Activated B cell treated with CpG ODN at 0.5 μM for 24 hours (primary cell): ENCODE results near the gene NRXN3. TPM values are rescaled to one million over a fixed set of nuclear protein-coding genes. Genes with fewer than 3 reads are reported as not detected.

Source experiments
- ATAC-seq: fragments of 200-7000 bp; cut with Tn5 transposase; one replicate; pipeline ENCODE4 v1.10.0; 2021; ENCODE audit warnings: low read depth, mild to moderate bottlenecking, moderate library complexity
- CTCF ChIA-PET: fragments of 350-600 bp; sonication (Branson Sonifier 250); formaldehyde crosslinking; loops from one replicate; lab custom pipeline; 2021; ENCODE audit warnings: antibody characterized with exemption; lab: Charles Lee
- POLR2A ChIA-PET: fragments of 350-600 bp; sonication (Branson Sonifier 250); formaldehyde crosslinking; loops from one replicate; lab custom pipeline; 2021; ENCODE audit warnings: antibody characterized with exemption; lab: Charles Lee
- DNase-seq: peaks from one replicate; pipeline ENCODE4 v3.0.0; 2022
- H3K27ac Mint-ChIP-seq: one replicate; pipeline ENCODE4 v1.8.0; 2020; ENCODE audit warnings: mixed read lengths
- H3K27me3 Mint-ChIP-seq: one replicate; pipeline ENCODE4 v1.8.0; 2021; ENCODE audit warnings: mixed read lengths
- H3K36me3 Mint-ChIP-seq: one replicate; pipeline ENCODE4 v1.8.0; 2021; ENCODE audit warnings: low read depth, mixed read lengths
- H3K4me1 Mint-ChIP-seq: one replicate; pipeline ENCODE4 v1.8.0; 2021; ENCODE audit warnings: mixed read lengths
- H3K4me3 Mint-ChIP-seq: one replicate; pipeline ENCODE4 v1.8.0; 2020; ENCODE audit warnings: mild to moderate bottlenecking, mixed read lengths
- H3K9me3 Mint-ChIP-seq: one replicate; pipeline ENCODE4 v1.8.0; 2020; ENCODE audit warnings: mixed read lengths
- intact Hi-C: fragments of 100-400 bp; cut with micrococcal nuclease; formaldehyde crosslinking; loops from one replicate; pipeline ENCODE4 v1.15.1; 2024
- total RNA-seq: library from RNA; stranded (reverse); gene quantifications from 2 replicates; pipeline ENCODE4 v1.2.3, GENCODE V29; 2022
- TF ChIP-seq, protein P1 (sequence below): fragments of 200-600 bp; IDR thresholded peaks from one replicate; pipeline ENCODE4 v1.8.0; 2022; ENCODE audit warnings: antibody characterized with exemption, mild to moderate bottlenecking

The NRXN3 gene
- total RNA-seq, 1 donor from 2014 or later: not detected

DNA sequence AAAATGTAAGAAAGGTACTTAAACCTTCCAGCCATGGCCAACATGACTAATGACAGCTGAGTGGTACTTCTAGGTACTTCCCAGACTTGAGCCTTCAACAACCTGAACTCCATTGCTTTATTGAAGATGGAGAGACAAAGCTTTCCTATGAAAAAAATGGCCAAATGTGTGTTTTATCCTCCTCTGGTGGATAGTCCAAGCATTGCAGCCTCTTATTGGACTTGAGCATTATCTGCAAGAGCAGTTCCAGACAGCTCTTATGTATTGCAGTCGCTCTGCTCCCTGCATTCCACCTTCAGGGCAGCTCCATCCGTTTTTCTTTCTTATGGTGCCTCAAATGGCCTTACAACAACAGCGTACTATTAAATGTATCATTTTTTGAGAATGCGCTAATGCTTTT is 588.2 kb downstream of the NRXN3 start:
- intact Hi-C loops: no loop called here
- TF ChIP-seq, protein P1, sequence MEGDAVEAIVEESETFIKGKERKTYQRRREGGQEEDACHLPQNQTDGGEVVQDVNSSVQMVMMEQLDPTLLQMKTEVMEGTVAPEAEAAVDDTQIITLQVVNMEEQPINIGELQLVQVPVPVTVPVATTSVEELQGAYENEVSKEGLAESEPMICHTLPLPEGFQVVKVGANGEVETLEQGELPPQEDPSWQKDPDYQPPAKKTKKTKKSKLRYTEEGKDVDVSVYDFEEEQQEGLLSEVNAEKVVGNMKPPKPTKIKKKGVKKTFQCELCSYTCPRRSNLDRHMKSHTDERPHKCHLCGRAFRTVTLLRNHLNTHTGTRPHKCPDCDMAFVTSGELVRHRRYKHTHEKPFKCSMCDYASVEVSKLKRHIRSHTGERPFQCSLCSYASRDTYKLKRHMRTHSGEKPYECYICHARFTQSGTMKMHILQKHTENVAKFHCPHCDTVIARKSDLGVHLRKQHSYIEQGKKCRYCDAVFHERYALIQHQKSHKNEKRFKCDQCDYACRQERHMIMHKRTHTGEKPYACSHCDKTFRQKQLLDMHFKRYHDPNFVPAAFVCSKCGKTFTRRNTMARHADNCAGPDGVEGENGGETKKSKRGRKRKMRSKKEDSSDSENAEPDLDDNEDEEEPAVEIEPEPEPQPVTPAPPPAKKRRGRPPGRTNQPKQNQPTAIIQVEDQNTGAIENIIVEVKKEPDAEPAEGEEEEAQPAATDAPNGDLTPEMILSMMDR: no peak
- H3K27me3 Mint-ChIP-seq: peaks cover 2% of the 10 kb centered on the region
- ChIA-PET CTCF (no interaction called here), POLR2A (no interaction called here)
- ATAC-seq: no peak
- no peaks in the 10 kb centered on the region for H3K9me3 Mint-ChIP-seq
- no peak overlapping the region for H3K27ac Mint-ChIP-seq
- no peaks in the 10 kb centered on the region for H3K36me3 Mint-ChIP-seq
- DNase-seq: no peak
- H3K4me1 Mint-ChIP-seq: no peaks in the 10 kb centered on the region
- no peak overlapping the region for H3K4me3 Mint-ChIP-seq

DNA sequence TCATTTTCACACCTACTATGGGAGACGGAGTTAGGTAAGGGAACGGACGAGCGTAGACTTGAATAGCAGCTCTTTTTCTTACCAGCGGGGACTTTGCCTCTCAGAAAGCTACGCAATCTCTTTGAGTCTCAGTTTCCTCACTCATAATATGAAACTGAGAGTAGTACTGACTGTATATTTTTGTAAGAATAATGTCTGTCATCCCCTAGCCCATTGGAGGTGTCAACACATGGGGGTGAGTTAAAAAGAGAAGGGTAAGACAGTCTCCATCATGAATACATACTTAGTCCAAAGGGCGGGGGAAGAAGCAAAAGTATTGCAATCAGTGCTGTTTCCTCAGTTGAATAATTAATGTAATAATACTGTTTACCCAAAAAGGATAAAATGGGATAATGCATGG is 592.2 kb downstream of the NRXN3 start:
- DNase-seq (no peak), ATAC-seq (no peak)
- Mint-ChIP-seq H3K4me1 (no peaks in the 10 kb centered on the region), H3K4me3 (no peak overlapping the region), H3K27me3 (peaks cover 2% of the 10 kb centered on the region), H3K9me3 (no peaks in the 10 kb centered on the region), H3K36me3 (no peaks in the 10 kb centered on the region), H3K27ac (no peak overlapping the region)
- TF ChIP-seq, protein P1: no peak
- intact Hi-C loops: no loop called here
- ChIA-PET POLR2A (no interaction called here), CTCF (no interaction called here)

DNA sequence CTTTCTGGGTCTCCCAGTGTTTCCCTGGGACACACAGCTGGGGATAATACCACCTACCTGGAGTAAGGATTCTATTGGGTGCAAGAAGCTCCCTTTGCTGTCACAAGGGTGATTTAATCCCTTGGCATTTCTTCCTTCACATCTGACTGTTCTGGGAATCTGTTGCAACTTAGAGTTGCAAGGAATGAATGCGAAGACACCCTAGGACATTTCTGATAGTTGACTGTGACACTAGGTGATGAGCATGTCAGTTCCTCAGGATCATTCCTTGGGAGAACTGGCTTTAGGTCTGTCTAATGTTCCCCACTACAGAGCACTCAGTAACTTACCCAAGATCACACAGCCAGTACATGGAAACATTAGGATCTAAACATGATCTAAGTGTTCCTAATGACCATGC is 593.6 kb downstream of the NRXN3 start:
- no peaks in the 10 kb centered on the region for H3K36me3 Mint-ChIP-seq
- ATAC-seq (no peak), DNase-seq (no peak)
- POLR2A ChIA-PET: no interaction called here
- TF ChIP-seq, protein P1: no peak
- peaks cover 2% of the 10 kb centered on the region for H3K27me3 Mint-ChIP-seq
- intact Hi-C loops: no loop called here
- H3K27ac Mint-ChIP-seq: no peak overlapping the region
- H3K4me1 Mint-ChIP-seq: no peaks in the 10 kb centered on the region
- H3K4me3 Mint-ChIP-seq: no peak overlapping the region
- no peaks in the 10 kb centered on the region for H3K9me3 Mint-ChIP-seq
- CTCF ChIA-PET: no interaction called here

DNA sequence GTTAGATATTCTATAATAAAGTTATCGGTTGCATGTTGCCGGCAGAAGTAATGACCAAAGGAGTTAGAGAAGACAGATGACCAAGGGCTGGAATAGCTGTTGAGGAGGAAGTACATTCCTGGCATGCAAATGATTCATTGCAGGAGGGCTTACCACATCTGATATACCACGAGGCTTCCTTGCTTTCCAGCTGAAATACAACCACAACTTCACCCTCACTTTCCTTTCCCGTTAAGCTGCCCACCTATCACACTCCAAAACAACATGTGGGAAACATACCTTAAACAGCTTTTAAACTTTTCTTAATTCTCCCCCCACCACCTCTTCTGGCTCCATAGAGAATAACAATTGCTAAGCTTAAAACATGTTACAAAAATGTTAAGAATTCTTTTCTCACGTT is 594.1 kb downstream of the NRXN3 start:
- no peak overlapping the region for H3K4me3 Mint-ChIP-seq
- no peaks in the 10 kb centered on the region for H3K4me1 Mint-ChIP-seq
- H3K27me3 Mint-ChIP-seq: peaks cover 2% of the 10 kb centered on the region
- no peaks in the 10 kb centered on the region for H3K36me3 Mint-ChIP-seq
- CTCF ChIA-PET: no interaction called here
- intact Hi-C loops: no loop called here
- TF ChIP-seq, protein P1: no peak
- POLR2A ChIA-PET: no interaction called here
- DNase-seq (no peak), ATAC-seq (no peak)
- H3K27ac Mint-ChIP-seq: no peak overlapping the region
- no peaks in the 10 kb centered on the region for H3K9me3 Mint-ChIP-seq

DNA sequence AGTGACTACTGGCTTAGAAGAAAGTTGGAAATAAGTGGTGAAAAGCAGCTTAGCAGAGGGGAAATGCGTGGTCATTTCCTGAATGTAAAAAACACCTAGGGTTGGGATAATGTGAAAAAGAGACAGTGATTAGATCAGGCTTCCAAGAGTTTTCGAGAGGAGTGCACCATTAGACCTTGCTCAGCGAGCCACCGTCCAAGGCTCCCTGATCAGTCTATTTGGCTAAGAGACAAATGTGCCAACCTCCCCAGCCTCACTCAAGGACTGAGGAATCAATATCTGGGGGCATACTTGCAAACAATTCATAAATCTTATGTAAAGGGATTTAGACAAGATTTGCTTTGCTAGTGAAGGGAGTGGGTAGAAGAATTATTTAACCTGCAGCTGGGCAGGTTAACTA is 594.5 kb downstream of the NRXN3 start:
- peaks cover 2% of the 10 kb centered on the region for H3K27me3 Mint-ChIP-seq
- intact Hi-C loops: no loop called here
- no peak overlapping the region for H3K27ac Mint-ChIP-seq
- no peak overlapping the region for H3K4me3 Mint-ChIP-seq
- ATAC-seq (no peak), DNase-seq (no peak)
- H3K36me3 Mint-ChIP-seq: no peaks in the 10 kb centered on the region
- TF ChIP-seq, protein P1: no peak
- POLR2A ChIA-PET: no interaction called here
- CTCF ChIA-PET: no interaction called here
- no peaks in the 10 kb centered on the region for H3K9me3 Mint-ChIP-seq
- no peaks in the 10 kb centered on the region for H3K4me1 Mint-ChIP-seq
